Endothelial cell of umbilical vein (primary cell): Measurements from ENCODE around the gene PLA2G6. TPM values are rescaled to one million over a fixed set of nuclear protein-coding genes. Genes with fewer than 3 reads are reported as not detected.

ENCODE experiments used
- BruUV-seq: library from RNA; stranded (reverse); fragments of 400-500 nt; replicated peaks from 2 replicates; lab custom pipeline; 2021; lab: Mats Ljungman, UMichigan
- CTCF ChIA-PET: fragments of 300-600, 350-600 bp; sonication (Branson Sonifier 250); formaldehyde crosslinking; loops from one replicate; lab custom pipeline; 2021; ENCODE audit warnings: antibody characterized with exemption, inconsistent platforms; lab: Charles Lee
- POLR2A ChIA-PET: fragments of 300-600, 350-600 bp; sonication (Branson Sonifier 250); formaldehyde crosslinking; loops from one replicate; lab custom pipeline; 2021; ENCODE audit warnings: antibody characterized with exemption, inconsistent platforms; lab: Charles Lee
- DNase-seq: peaks from one replicate; pipeline ENCODE4 v3.0.0-alpha.2; 2011; ENCODE audit warnings: low read depth, low spot score
- FAIRE-seq: peaks from 2 replicates; lab custom pipeline; 2011; peaks lifted over from hg19 to GRCh38; lab: Jason Lieb, UNC
- H2AFZ ChIP-seq: 2 replicates; pipeline ENCODE4 v1.6.0; 2012; ENCODE audit warnings: low read depth, low read length, control low read depth, inconsistent platforms
- H3K27ac ChIP-seq: 2 replicates; pipeline ENCODE4 v1.5.1; 2011; ENCODE audit warnings: low read depth, mild to moderate bottlenecking, control low read depth, low read length, moderate library complexity; ENCODE audit not compliant: insufficient read depth
- H3K27me3 ChIP-seq, 2 experiments: 2 replicates each; pipeline versions ENCODE4 v1.6.0 to v1.6.1; 2011; ENCODE audit warnings: low read length in 2 of 2, mixed read lengths in 1 of 2; ENCODE audit not compliant: control insufficient read depth in 2 of 2, insufficient read depth in 2 of 2
- H3K36me3 ChIP-seq, 2 experiments: 2 replicates in 1 of 2; 3 replicates in 1 of 2; pipeline ENCODE4 v1.5.1; 2011; ENCODE audit warnings: low read length in 2 of 2, mild to moderate bottlenecking in 1 of 2, moderate library complexity in 1 of 2; ENCODE audit not compliant: control insufficient read depth in 2 of 2, insufficient read depth in 2 of 2; ENCODE audit errors: extremely low read depth in 1 of 2
- H3K4me1 ChIP-seq: 3 replicates; pipeline ENCODE4 v1.5.1; 2011; ENCODE audit warnings: mild to moderate bottlenecking, low read length; ENCODE audit not compliant: control insufficient read depth, insufficient read depth; ENCODE audit errors: extremely low read depth
- H3K4me2 ChIP-seq: 2 replicates; pipeline ENCODE4 v1.6.1; 2011; ENCODE audit warnings: low read length, control low read depth, mixed read lengths; ENCODE audit not compliant: insufficient read depth
- H3K4me3 ChIP-seq, 3 experiments: fragments of 200-600 bp in 1 of 3; sonication (generic), shearing (Covaris generic) in 1 of 3; replicated peaks in 1 of 3; 2 replicates each; pipeline ENCODE4 v1.5.1; 2011 to 2016; ENCODE audit warnings: control low read depth in 3 of 3, low read length in 3 of 3, mild to moderate bottlenecking in 2 of 3, inconsistent platforms in 1 of 3, low read depth in 1 of 3, moderate library complexity in 1 of 3; ENCODE audit not compliant: insufficient read depth in 1 of 3
- H3K79me2 ChIP-seq: 2 replicates; pipeline ENCODE4 v1.6.0; 2012; ENCODE audit warnings: low read length, inconsistent platforms; ENCODE audit not compliant: control insufficient read depth, insufficient read depth
- H3K9ac ChIP-seq: replicated peaks from 2 replicates; pipeline ENCODE3; 2011; ENCODE audit warnings: low read length, control low read depth; ENCODE audit not compliant: insufficient read depth; ENCODE audit errors: extremely low read depth
- H3K9me1 ChIP-seq: replicated peaks from 3 replicates; pipeline ENCODE4 v1.6.0; 2011; ENCODE audit warnings: mild to moderate bottlenecking, low read length; ENCODE audit not compliant: control insufficient read depth, insufficient read depth; ENCODE audit errors: extremely low read depth
- H3K9me3 ChIP-seq: replicated peaks from 2 replicates; pipeline ENCODE4 v1.5.1; 2012; ENCODE audit warnings: low read length, inconsistent platforms; ENCODE audit not compliant: control insufficient read depth, insufficient read depth
- H4K20me1 ChIP-seq: replicated peaks from 2 replicates; pipeline ENCODE3; 2011; ENCODE audit warnings: mild to moderate bottlenecking, low read length; ENCODE audit not compliant: control insufficient read depth, insufficient read depth; ENCODE audit errors: extremely low read depth
- CTCF ChIP-seq, 2 donors: IDR thresholded peaks; 1 replicate in 1 of 2; 2 replicates in 1 of 2; pipeline ENCODE4 v1.5.1; 2011; ENCODE audit warnings: low read length in 2 of 2, mild to moderate bottlenecking in 2 of 2, moderate library complexity in 2 of 2, control low read depth in 1 of 2, inconsistent platforms in 1 of 2, low read depth in 1 of 2; ENCODE audit not compliant: insufficient read depth in 1 of 2; ENCODE audit errors: extremely low read depth in 1 of 2
- EZH2 ChIP-seq: IDR thresholded peaks from 2 replicates; pipeline ENCODE4 v1.6.1; 2012; ENCODE audit warnings: borderline replicate concordance, low read depth, mild to moderate bottlenecking, moderate library complexity, low read length, inconsistent platforms; ENCODE audit not compliant: severe bottlenecking
- FOS ChIP-seq: IDR thresholded peaks from 2 replicates; pipeline ENCODE4 v1.6.1; 2011; ENCODE audit warnings: mild to moderate bottlenecking, low read length, moderate library complexity, borderline replicate concordance; ENCODE audit not compliant: insufficient read depth
- GATA2 ChIP-seq: IDR thresholded peaks from 2 replicates; pipeline ENCODE4 v1.7.0; 2011; ENCODE audit warnings: low read depth, mild to moderate bottlenecking, moderate library complexity, mixed read lengths, low read length; ENCODE audit not compliant: insufficient read length, insufficient read depth
- JUN ChIP-seq: IDR thresholded peaks from 2 replicates; pipeline ENCODE4 v1.6.1; 2011; ENCODE audit warnings: borderline replicate concordance, low read depth; ENCODE audit not compliant: insufficient read length, insufficient read depth
- MAX ChIP-seq: IDR thresholded peaks from 2 replicates; pipeline ENCODE4 v1.6.1; 2011; ENCODE audit not compliant: insufficient read depth, insufficient read length
- MYC ChIP-seq: IDR thresholded peaks from one replicate; pipeline ENCODE4 v1.6.1; 2011; ENCODE audit warnings: mild to moderate bottlenecking, low read depth, low read length
- POLR2A ChIP-seq: IDR thresholded peaks from 2 replicates; pipeline ENCODE4 v1.6.1; 2012; ENCODE audit warnings: low read depth, mild to moderate bottlenecking, control low read depth, low read length
- POLR2AphosphoS5 ChIP-seq: IDR thresholded peaks from 2 replicates; pipeline ENCODE4 v1.6.1; 2012; ENCODE audit warnings: low read depth, mild to moderate bottlenecking, control low read depth, low read length, moderate library complexity; ENCODE audit not compliant: insufficient read depth
- dilution Hi-C: fragments of 300-500 bp; cut with MboI; formaldehyde crosslinking; loops from one replicate; pipeline ENCODE4 v1.15.0; 2019; ENCODE audit warnings: low sequenced_read_pairs; ENCODE audit not compliant: extremely low pct_ligation_motif_present
- intact Hi-C: fragments of 100-400 bp; cut with micrococcal nuclease; formaldehyde crosslinking; loops from one replicate; pipeline ENCODE4 v1.10.0; 2022
- polyA plus RNA-seq, 4 experiments: library from polyadenylated mRNA; depleted of rRNA in 3 of 4; stranded (reverse) in 3 of 4; unstranded in 1 of 4; fragments of >200 nt; gene quantifications; 2 replicates each; pipeline versions ENCODE4 v1.2.1 to v1.2.3, GENCODE V29; 2011 to 2012; ENCODE audit warnings: missing spikeins in 1 of 4
- total RNA-seq: library from RNA; stranded (reverse); gene quantifications from 2 replicates; pipeline ENCODE4 v1.2.3, GENCODE V29; 2021

The PLA2G6 gene
- total and polyA plus RNA-seq, 2 donors (not counting 3 experiments of a cell fraction or from before 2014, with no cell fraction given): 6.6 to 10.3 TPM

- no peak overlapping the region for H3K27ac ChIP-seq
- H4K20me1 ChIP-seq: no peaks in the 10 kb centered on the region
- no peak overlapping the region for H3K9ac ChIP-seq
- no peak overlapping the region for H2AFZ ChIP-seq
- no peaks in the 10 kb centered on the region for H3K27me3 ChIP-seq
- dilution Hi-C loops (no loop called here), intact Hi-C loops (no loop called here)
- no peaks in the 10 kb centered on the region for H3K9me1 ChIP-seq
- ChIA-PET CTCF (interaction anchor here (0.5 to 2.4 kb wide), 7 partner anchors 10 to 250 kb away, joined by 3 to 9 read pairs (median 3); no protein-coding TSS in a partner anchor), POLR2A (no interaction called here)
- no peaks in the 10 kb centered on the region for H3K36me3 ChIP-seq
- no peaks in the 10 kb centered on the region for H3K9me3 ChIP-seq
- H3K79me2 ChIP-seq: no peaks in the 10 kb centered on the region
- FAIRE-seq (no peak), DNase-seq (no peak)
- no peak for TF ChIP-seq JUN
- peak; percentile 16 to 34 for TF ChIP-seq CTCF (IDR thresholded peaks at IDR 0.05; ENCODE audit: extremely low read depth in 1 of 2, insufficient read depth in 1 of 2, low read depth in 1 of 2, low read length in 2 of 2)
- H3K4me3 ChIP-seq: no peak overlapping the region
- no peaks in the 10 kb centered on the region for H3K4me1 ChIP-seq
- BruUV-seq: no TSS peak
- no peak overlapping the region for H3K4me2 ChIP-seq
Measured at GRCh38 chr22:38104084-38104483, 77.5 kb downstream of the PLA2G6 start.

- intact Hi-C loops (no loop called here), dilution Hi-C loops (no loop called here)
- TF ChIP-seq POLR2AphosphoS5 (no peak), JUN (no peak), MAX (no peak), CTCF (IDR thresholded peaks at IDR 0.05; ENCODE audit: extremely low read depth in 1 of 2, insufficient read depth in 1 of 2, low read depth in 1 of 2, low read length in 2 of 2) (no peak), MYC (no peak), EZH2 (no peak), POLR2A (no peak), FOS (no peak), GATA2 (no peak)
- no peaks in the 10 kb centered on the region for H3K9me1 ChIP-seq
- peaks cover 4% of the 10 kb centered on the region for H3K4me1 ChIP-seq
- no peak overlapping the region for H3K27ac ChIP-seq
- no TSS peak for BruUV-seq
- H3K36me3 ChIP-seq: no peaks in the 10 kb centered on the region
- ChIA-PET POLR2A (no interaction called here), CTCF (interaction anchor here (0.5 to 2.4 kb wide), 7 partner anchors 11 to 251 kb away, joined by 3 to 9 read pairs (median 3); no protein-coding TSS in a partner anchor)
- no peaks in the 10 kb centered on the region for H4K20me1 ChIP-seq
- H3K27me3 ChIP-seq: no peaks in the 10 kb centered on the region
- H2AFZ ChIP-seq: no peak overlapping the region
- no peaks in the 10 kb centered on the region for H3K9me3 ChIP-seq
- no peak overlapping the region for H3K9ac ChIP-seq
- no peak for FAIRE-seq
- H3K4me2 ChIP-seq: no peak overlapping the region
- no peak overlapping the region for H3K4me3 ChIP-seq
- no peaks in the 10 kb centered on the region for H3K79me2 ChIP-seq
- DNase-seq: no peak
Measured at GRCh38 chr22:38103641-38104040, 78.0 kb downstream of the PLA2G6 start.
